ENCODE data around the gene MACROD1.

DNA sequence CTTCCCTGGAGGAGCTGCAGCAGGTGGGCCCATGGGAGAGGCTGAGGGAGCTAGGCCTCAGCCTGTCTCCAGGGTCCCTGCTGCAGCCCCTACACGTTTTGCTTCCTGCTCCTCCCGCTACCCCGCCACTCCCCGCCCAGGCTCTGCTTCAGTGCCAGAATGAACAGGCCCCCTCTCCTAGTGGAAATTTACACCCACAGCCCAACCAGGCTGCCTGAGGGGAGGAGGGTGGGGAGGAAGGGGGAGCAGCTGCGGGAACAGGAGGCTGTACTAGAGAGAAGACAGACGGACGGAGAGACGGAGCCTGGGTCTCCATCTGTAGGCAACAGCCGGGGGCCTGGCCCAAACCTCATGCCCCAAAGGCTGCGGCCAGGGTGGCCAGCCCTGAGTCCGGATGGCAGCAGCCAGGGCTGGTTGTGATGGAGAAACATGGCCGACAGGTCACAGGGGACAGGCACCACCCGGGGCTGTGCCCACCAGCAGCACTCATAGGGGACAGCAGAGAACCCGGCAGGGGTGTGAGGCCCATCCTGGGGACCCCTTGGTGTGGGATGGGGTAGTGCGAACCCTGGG lies 109.6 kb downstream of the MACROD1 start:
- no peak for TF ChIP-seq EGR1 (IDR thresholded peaks at IDR 0.05)
- no peak for TF ChIP-seq TEAD4 (IDR thresholded peaks at IDR 0.05)
- TF ChIP-seq, protein P1, sequence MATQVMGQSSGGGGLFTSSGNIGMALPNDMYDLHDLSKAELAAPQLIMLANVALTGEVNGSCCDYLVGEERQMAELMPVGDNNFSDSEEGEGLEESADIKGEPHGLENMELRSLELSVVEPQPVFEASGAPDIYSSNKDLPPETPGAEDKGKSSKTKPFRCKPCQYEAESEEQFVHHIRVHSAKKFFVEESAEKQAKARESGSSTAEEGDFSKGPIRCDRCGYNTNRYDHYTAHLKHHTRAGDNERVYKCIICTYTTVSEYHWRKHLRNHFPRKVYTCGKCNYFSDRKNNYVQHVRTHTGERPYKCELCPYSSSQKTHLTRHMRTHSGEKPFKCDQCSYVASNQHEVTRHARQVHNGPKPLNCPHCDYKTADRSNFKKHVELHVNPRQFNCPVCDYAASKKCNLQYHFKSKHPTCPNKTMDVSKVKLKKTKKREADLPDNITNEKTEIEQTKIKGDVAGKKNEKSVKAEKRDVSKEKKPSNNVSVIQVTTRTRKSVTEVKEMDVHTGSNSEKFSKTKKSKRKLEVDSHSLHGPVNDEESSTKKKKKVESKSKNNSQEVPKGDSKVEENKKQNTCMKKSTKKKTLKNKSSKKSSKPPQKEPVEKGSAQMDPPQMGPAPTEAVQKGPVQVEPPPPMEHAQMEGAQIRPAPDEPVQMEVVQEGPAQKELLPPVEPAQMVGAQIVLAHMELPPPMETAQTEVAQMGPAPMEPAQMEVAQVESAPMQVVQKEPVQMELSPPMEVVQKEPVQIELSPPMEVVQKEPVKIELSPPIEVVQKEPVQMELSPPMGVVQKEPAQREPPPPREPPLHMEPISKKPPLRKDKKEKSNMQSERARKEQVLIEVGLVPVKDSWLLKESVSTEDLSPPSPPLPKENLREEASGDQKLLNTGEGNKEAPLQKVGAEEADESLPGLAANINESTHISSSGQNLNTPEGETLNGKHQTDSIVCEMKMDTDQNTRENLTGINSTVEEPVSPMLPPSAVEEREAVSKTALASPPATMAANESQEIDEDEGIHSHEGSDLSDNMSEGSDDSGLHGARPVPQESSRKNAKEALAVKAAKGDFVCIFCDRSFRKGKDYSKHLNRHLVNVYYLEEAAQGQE (IDR thresholded peaks at IDR 0.05; ENCODE audit: low read depth), result no peak
- no peak for TF ChIP-seq YY1 (IDR thresholded peaks at IDR 0.05; ENCODE audit: low read depth)
- TF ChIP-seq, protein P2, sequence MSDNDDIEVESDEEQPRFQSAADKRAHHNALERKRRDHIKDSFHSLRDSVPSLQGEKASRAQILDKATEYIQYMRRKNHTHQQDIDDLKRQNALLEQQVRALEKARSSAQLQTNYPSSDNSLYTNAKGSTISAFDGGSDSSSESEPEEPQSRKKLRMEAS (IDR thresholded peaks at IDR 0.05), result no peak

All from Ishikawa (cell line).